WTC11 (cell line): ENCODE data around the gene BRSK1. TPM values are rescaled to one million over a fixed set of nuclear protein-coding genes. Genes with fewer than 3 reads are reported as not detected.

Experiments used
- ATAC-seq: fragments of 200-7000 bp; cut with Tn5 transposase; 2 replicates; pipeline ENCODE4 v1.10.0; 2021; ENCODE audit warnings: mild to moderate bottlenecking, moderate library complexity
- CTCF ChIA-PET: fragments of 300-600 bp; sonication (Branson Sonifier 250); formaldehyde crosslinking; loops from one replicate; lab custom pipeline; 2021; ENCODE audit warnings: antibody characterized with exemption; lab: Charles Lee
- POLR2A ChIA-PET: fragments of 350-600 bp; sonication (Branson Sonifier 250); formaldehyde crosslinking; loops from one replicate; lab custom pipeline; 2021; ENCODE audit warnings: antibody characterized with exemption; lab: Charles Lee
- DNase-seq: peaks from one replicate; pipeline ENCODE4 v3.0.0; 2021; ENCODE audit warnings: low spot score
- H3K27ac Mint-ChIP-seq: 2 replicates; pipeline ENCODE4 v1.8.0; 2021; ENCODE audit warnings: mixed read lengths
- H3K27me3 Mint-ChIP-seq: 2 replicates; pipeline ENCODE4 v1.8.0; 2021; ENCODE audit warnings: low read depth, mild to moderate bottlenecking, moderate library complexity, mixed read lengths
- H3K36me3 Mint-ChIP-seq: 2 replicates; pipeline ENCODE4 v1.8.0; 2021; ENCODE audit warnings: mixed read lengths
- H3K4me1 Mint-ChIP-seq: 2 replicates; pipeline ENCODE4 v1.8.0; 2022; ENCODE audit warnings: mixed read lengths
- H3K4me3 Mint-ChIP-seq: 2 replicates; pipeline ENCODE4 v1.8.0; 2021; ENCODE audit warnings: mild to moderate bottlenecking, moderate library complexity, mixed read lengths
- H3K9me3 Mint-ChIP-seq: 2 replicates; pipeline ENCODE4 v1.8.0; 2021; ENCODE audit warnings: mixed read lengths
- ATF3 ChIP-seq: sonication (generic); formaldehyde crosslinking; conservative IDR thresholded peaks from 2 replicates; pipeline ENCODE4 v1.8.1; 2022; ENCODE audit warnings: mild to moderate bottlenecking, missing genetic modification reagents
- ATF6 ChIP-seq: sonication (generic); formaldehyde crosslinking; IDR thresholded peaks from 2 replicates; pipeline ENCODE4 v1.8.1; 2023; ENCODE audit warnings: mild to moderate bottlenecking, missing genetic modification reagents
- CREB1 ChIP-seq: sonication (generic); formaldehyde crosslinking; IDR thresholded peaks from 2 replicates; pipeline ENCODE4 v1.8.0; 2023; ENCODE audit warnings: mild to moderate bottlenecking, missing genetic modification reagents
- CREM ChIP-seq: sonication (generic); formaldehyde crosslinking; IDR thresholded peaks from 2 replicates; pipeline ENCODE4 v1.8.1; 2022; ENCODE audit warnings: mild to moderate bottlenecking, missing genetic modification reagents, moderate library complexity
- E2F4 ChIP-seq: sonication (generic); formaldehyde crosslinking; IDR thresholded peaks from 2 replicates; pipeline ENCODE4 v1.8.1; 2022; ENCODE audit warnings: low read depth, mild to moderate bottlenecking, moderate library complexity, missing genetic modification reagents, borderline replicate concordance
- E2F5 ChIP-seq: sonication (generic); formaldehyde crosslinking; IDR thresholded peaks from 2 replicates; pipeline ENCODE4 v1.8.1; 2022; ENCODE audit warnings: mild to moderate bottlenecking, moderate library complexity, missing genetic modification reagents
- ESRRA ChIP-seq: sonication (generic); formaldehyde crosslinking; IDR thresholded peaks from 2 replicates; pipeline ENCODE4 v1.8.1; 2022; ENCODE audit warnings: mild to moderate bottlenecking, missing genetic modification reagents, borderline replicate concordance
- FOXJ3 ChIP-seq: sonication (generic); formaldehyde crosslinking; IDR thresholded peaks from 2 replicates; pipeline ENCODE4 v1.9.0; 2021; ENCODE audit warnings: missing genetic modification reagents, mild to moderate bottlenecking, borderline replicate concordance
- FOXK1 ChIP-seq: sonication (generic); formaldehyde crosslinking; IDR thresholded peaks from 2 replicates; pipeline ENCODE4 v1.8.0; 2022; ENCODE audit warnings: mild to moderate bottlenecking, moderate library complexity, missing genetic modification reagents
- FOXP4 ChIP-seq: sonication (generic); formaldehyde crosslinking; IDR thresholded peaks from 2 replicates; pipeline ENCODE4 v1.8.0; 2022; ENCODE audit warnings: mild to moderate bottlenecking, missing genetic modification reagents
- GABPB1 ChIP-seq: sonication (generic); formaldehyde crosslinking; IDR thresholded peaks from 2 replicates; pipeline ENCODE4 v1.8.1; 2023; ENCODE audit warnings: mild to moderate bottlenecking, missing genetic modification reagents
- GTF2I ChIP-seq: fragments of 250-450 bp; sonication (Bioruptor Pico); conservative IDR thresholded peaks from 2 replicates; pipeline ENCODE4 v1.4.0; 2021; ENCODE audit warnings: mild to moderate bottlenecking
- IRF2 ChIP-seq: sonication (generic); formaldehyde crosslinking; IDR thresholded peaks from 2 replicates; pipeline ENCODE4 v1.8.0; 2022; ENCODE audit warnings: low read depth, missing genetic modification reagents, borderline replicate concordance
- KAT7 ChIP-seq: sonication (generic); formaldehyde crosslinking; IDR thresholded peaks from 2 replicates; pipeline ENCODE4 v1.8.1; 2023; ENCODE audit warnings: missing genetic modification reagents, mild to moderate bottlenecking, borderline replicate concordance
- NR1H2 ChIP-seq: sonication (generic); formaldehyde crosslinking; IDR thresholded peaks from 2 replicates; pipeline ENCODE4 v1.9.0; 2021; ENCODE audit warnings: mild to moderate bottlenecking, moderate library complexity, missing genetic modification reagents
- OVOL2 ChIP-seq: fragments of 250-450 bp; sonication (Bioruptor Pico); IDR thresholded peaks from 2 replicates; pipeline ENCODE4 v1.9.0; 2021; ENCODE audit warnings: mild to moderate bottlenecking, borderline replicate concordance
- PRRX2 ChIP-seq: fragments of 250-450 bp; sonication (Bioruptor Pico); IDR thresholded peaks from 2 replicates; pipeline ENCODE4 v1.8.0; 2021; ENCODE audit warnings: mild to moderate bottlenecking
- RORB ChIP-seq: fragments of 250-450 bp; sonication (Bioruptor Pico); IDR thresholded peaks from 2 replicates; pipeline ENCODE4 v1.9.0; 2021; ENCODE audit warnings: mild to moderate bottlenecking
- ZBTB43 ChIP-seq: sonication (generic); formaldehyde crosslinking; IDR thresholded peaks from 2 replicates; pipeline ENCODE4 v1.8.1; 2023; ENCODE audit warnings: mild to moderate bottlenecking, missing genetic modification reagents
- ZNF121 ChIP-seq: sonication (generic); formaldehyde crosslinking; IDR thresholded peaks from 2 replicates; pipeline ENCODE4 v1.8.0; 2023; ENCODE audit warnings: missing genetic modification reagents
- ZNF138 ChIP-seq: sonication (generic); formaldehyde crosslinking; conservative IDR thresholded peaks from 2 replicates; pipeline ENCODE4 v1.8.1; 2022; ENCODE audit warnings: mild to moderate bottlenecking, moderate library complexity, missing genetic modification reagents
- ZNF263 ChIP-seq: sonication (generic); formaldehyde crosslinking; IDR thresholded peaks from 2 replicates; pipeline ENCODE4 v1.8.1; 2022; ENCODE audit warnings: low read depth, mild to moderate bottlenecking, moderate library complexity, missing genetic modification reagents
- ZNF396 ChIP-seq: fragments of 250-450 bp; sonication (Bioruptor Pico); IDR thresholded peaks from 2 replicates; pipeline ENCODE4 v1.8.0; 2021; ENCODE audit warnings: mild to moderate bottlenecking, moderate library complexity, borderline replicate concordance
- ZNF512 ChIP-seq: sonication (generic); formaldehyde crosslinking; IDR thresholded peaks from 2 replicates; pipeline ENCODE4 v1.8.1; 2022; ENCODE audit warnings: missing genetic modification reagents, borderline replicate concordance
- ZNF671 ChIP-seq: fragments of 250-450 bp; sonication (Bioruptor Pico); IDR thresholded peaks from 2 replicates; pipeline ENCODE4 v1.8.0; 2021; ENCODE audit warnings: mild to moderate bottlenecking
- total RNA-seq: library from RNA; stranded (reverse); gene quantifications from 3 replicates; pipeline ENCODE4 v1.2.3, GENCODE V29; 2021

Gene BRSK1
- total RNA-seq, 1 experiment from 2014 or later: 52.4 TPM

- no peak overlapping the region for H3K4me3 Mint-ChIP-seq
- 0 out of 2 replicates have a peak overlapping the region, but pooled peaks have one; percentile 14 for H3K27ac Mint-ChIP-seq
- ChIA-PET CTCF (interaction anchor here (1.0 to 1.5 kb wide), 3 partner anchors 20 to 107 kb away, joined by 3 to 4 read pairs (median 4); partner anchors contain the start of gene DNAAF3), POLR2A (no interaction called here)
- DNase-seq (no peak), ATAC-seq (peak; percentile 51)
- no peaks in the 10 kb centered on the region for H3K9me3 Mint-ChIP-seq
- no peaks in the 10 kb centered on the region for H3K27me3 Mint-ChIP-seq
- H3K4me1 Mint-ChIP-seq: no peaks in the 10 kb centered on the region
- H3K36me3 Mint-ChIP-seq: peaks cover 26% of the 10 kb centered on the region
- TF ChIP-seq E2F4 (CRISPR knock-in tag) (no peak), GABPB1 (CRISPR knock-in tag) (no peak), FOXJ3 (CRISPR knock-in tag) (no peak), FOXP4 (CRISPR knock-in tag) (no peak), E2F5 (CRISPR knock-in tag) (no peak), RORB (CRISPR knock-in tag) (no peak), NR1H2 (CRISPR knock-in tag) (no peak), ZBTB43 (CRISPR knock-in tag) (no peak), KAT7 (CRISPR knock-in tag) (no peak), GTF2I (CRISPR knock-in tag) (no peak), FOXK1 (CRISPR knock-in tag) (no peak), CREB1 (CRISPR knock-in tag) (no peak), IRF2 (CRISPR knock-in tag) (no peak), PRRX2 (CRISPR knock-in tag) (no peak), ZNF671 (CRISPR knock-in tag) (no peak)
These were observed 36.1 kb upstream of the BRSK1 start for GRCh38 chr19:55247621-55248099.

GRCh38 chr19:55248166-55248675, 35.6 kb upstream of the BRSK1 start:
- Mint-ChIP-seq H3K27me3 (no peaks in the 10 kb centered on the region), H3K27ac (0 out of 2 replicates have a peak overlapping the region, but pooled peaks have one; percentile 14), H3K9me3 (no peaks in the 10 kb centered on the region), H3K4me3 (no peak overlapping the region), H3K4me1 (no peaks in the 10 kb centered on the region; the same call in 1 of the 2 replicates)
- CTCF ChIA-PET: interaction anchor here (1.0 to 1.5 kb wide), 4 partner anchors 21 to 107 kb away, joined by 3 to 4 read pairs (median 4); partner anchors contain the start of gene DNAAF3
- POLR2A ChIA-PET: no interaction called here
- TF ChIP-seq ZNF121 (CRISPR knock-in tag) (no peak), E2F4 (CRISPR knock-in tag) (no peak), ESRRA (CRISPR knock-in tag) (no peak), CREM (no peak), ATF3 (no peak), ZNF396 (CRISPR knock-in tag) (no peak), PRRX2 (CRISPR knock-in tag) (no peak), ZNF263 (CRISPR knock-in tag) (no peak), OVOL2 (CRISPR knock-in tag) (no peak), ATF6 (no peak), ZNF138 (no peak), ZNF512 (CRISPR knock-in tag) (no peak)
- TF ChIP-seq, all 79 proteins: peak for 0
- no peak for DNase-seq
- ATAC-seq: no peak
- peaks cover 24% of the 10 kb centered on the region for H3K36me3 Mint-ChIP-seq
